ENCODE measurements around the gene LTB4R. TPM values are rescaled to one million over a fixed set of nuclear protein-coding genes. Genes with fewer than 3 reads are reported as not detected.

The LTB4R gene, protein sequence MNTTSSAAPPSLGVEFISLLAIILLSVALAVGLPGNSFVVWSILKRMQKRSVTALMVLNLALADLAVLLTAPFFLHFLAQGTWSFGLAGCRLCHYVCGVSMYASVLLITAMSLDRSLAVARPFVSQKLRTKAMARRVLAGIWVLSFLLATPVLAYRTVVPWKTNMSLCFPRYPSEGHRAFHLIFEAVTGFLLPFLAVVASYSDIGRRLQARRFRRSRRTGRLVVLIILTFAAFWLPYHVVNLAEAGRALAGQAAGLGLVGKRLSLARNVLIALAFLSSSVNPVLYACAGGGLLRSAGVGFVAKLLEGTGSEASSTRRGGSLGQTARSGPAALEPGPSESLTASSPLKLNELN
- 7.7 and 16.1 TPM in 2 replicates for total RNA-seq

DNA sequence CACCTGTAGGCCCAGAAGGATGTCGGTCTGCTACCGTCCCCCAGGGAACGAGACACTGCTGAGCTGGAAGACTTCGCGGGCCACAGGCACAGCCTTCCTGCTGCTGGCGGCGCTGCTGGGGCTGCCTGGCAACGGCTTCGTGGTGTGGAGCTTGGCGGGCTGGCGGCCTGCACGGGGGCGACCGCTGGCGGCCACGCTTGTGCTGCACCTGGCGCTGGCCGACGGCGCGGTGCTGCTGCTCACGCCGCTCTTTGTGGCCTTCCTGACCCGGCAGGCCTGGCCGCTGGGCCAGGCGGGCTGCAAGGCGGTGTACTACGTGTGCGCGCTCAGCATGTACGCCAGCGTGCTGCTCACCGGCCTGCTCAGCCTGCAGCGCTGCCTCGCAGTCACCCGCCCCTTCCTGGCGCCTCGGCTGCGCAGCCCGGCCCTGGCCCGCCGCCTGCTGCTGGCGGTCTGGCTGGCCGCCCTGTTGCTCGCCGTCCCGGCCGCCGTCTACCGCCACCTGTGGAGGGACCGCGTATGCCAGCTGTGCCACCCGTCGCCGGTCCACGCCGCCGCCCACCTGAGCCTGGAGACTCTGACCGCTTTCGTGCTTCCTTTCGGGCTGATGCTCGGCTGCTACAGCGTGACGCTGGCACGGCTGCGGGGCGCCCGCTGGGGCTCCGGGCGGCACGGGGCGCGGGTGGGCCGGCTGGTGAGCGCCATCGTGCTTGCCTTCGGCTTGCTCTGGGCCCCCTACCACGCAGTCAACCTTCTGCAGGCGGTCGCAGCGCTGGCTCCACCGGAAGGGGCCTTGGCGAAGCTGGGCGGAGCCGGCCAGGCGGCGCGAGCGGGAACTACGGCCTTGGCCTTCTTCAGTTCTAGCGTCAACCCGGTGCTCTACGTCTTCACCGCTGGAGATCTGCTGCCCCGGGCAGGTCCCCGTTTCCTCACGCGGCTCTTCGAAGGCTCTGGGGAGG, at the start of gene LTB4R:
Gene LTB4R, plus strand, starts transcription at position 857 of the 959 bp plus-strand sequence. CDS start 4,150 bp downstream, outside the sequence.

DNA sequence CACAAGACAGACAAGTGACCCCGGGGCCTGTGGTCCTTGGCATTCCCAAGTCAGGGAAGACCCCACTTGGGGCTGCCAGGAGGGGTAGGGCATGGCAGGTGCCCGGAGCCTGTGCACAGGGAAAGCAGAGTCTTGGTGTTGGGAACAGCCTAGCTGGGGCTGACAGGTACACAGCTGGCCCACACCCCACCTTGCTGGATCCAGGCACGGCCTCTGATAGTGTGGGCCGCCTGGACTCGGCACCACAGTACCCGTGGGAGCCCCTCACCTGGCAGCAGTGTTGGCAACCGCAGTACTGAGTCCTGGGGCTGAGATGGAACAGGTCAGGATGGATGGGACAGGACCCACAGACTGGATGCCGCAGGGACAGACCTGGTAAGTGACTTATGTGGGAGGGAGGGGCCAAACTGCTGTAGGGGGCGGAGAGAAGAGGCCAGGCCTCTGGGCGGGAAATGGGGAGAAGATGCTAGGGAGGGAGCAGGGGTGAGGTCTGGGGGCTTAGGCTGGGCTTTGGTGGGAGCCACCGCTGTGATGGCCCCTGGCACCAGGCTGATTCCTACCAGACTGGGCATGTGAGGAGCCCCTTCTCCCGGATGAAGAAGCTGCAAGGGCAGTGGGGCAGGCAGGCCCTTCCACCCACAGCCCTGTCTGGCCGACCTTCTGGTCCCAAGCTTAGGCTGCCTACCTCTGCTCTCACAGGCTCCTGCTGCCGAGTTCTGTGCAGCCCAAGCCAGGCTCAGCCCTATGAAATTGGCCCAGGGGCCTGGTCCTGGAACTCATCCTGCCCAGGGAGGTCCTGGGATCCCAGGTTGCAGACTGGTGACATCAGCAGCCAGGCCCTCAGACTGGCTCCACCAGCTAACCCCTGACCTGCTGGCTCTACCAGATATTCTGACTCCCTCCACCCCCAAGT, 48.2 kb upstream of the LTB4R start, which contains the start of gene TGM1:
Gene TGM1, minus strand, starts transcription at position 357 of the 913 bp plus-strand sequence. CDS start 825 bp downstream, outside the sequence.

DNA sequence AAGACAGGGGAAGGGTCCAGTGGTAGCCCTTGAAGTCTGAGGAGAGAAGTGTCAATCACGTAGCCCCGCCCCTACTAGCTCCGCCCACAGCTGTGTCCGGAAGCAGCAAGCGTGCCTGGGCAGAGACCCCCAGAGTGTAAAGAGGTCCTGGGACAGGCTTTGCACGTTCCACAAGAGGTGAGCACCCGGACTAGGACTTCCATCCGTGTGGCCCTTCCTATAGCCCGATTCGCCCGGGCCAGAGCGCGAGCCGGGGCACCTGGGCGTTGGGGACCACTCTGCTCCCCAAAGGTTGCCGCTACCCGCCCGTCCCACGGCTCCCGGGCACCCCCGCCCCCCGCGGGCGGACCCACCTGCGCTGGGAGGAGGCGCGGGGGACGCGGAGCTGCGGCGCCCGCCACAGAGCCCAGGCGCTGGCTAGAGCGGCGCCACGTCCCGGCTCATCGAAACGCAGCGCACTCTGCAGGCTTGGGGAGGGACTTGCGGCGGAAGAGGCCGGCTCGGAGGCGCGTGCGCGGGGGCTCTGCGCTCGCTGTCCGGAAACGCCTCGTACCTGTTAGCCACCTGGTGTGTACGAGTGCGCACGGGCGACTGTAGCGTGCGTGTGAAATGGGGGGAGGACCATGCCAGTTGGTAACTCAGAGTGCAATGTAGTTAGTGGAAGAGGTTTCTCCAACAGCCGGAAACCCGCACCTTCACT, 40.0 kb upstream of the LTB4R start, which contains the start of gene RABGGTA:
Gene RABGGTA, minus strand, starts transcription at position 464 of the 700 bp plus-strand sequence. CDS start 482 bp downstream, outside the sequence.

DNA sequence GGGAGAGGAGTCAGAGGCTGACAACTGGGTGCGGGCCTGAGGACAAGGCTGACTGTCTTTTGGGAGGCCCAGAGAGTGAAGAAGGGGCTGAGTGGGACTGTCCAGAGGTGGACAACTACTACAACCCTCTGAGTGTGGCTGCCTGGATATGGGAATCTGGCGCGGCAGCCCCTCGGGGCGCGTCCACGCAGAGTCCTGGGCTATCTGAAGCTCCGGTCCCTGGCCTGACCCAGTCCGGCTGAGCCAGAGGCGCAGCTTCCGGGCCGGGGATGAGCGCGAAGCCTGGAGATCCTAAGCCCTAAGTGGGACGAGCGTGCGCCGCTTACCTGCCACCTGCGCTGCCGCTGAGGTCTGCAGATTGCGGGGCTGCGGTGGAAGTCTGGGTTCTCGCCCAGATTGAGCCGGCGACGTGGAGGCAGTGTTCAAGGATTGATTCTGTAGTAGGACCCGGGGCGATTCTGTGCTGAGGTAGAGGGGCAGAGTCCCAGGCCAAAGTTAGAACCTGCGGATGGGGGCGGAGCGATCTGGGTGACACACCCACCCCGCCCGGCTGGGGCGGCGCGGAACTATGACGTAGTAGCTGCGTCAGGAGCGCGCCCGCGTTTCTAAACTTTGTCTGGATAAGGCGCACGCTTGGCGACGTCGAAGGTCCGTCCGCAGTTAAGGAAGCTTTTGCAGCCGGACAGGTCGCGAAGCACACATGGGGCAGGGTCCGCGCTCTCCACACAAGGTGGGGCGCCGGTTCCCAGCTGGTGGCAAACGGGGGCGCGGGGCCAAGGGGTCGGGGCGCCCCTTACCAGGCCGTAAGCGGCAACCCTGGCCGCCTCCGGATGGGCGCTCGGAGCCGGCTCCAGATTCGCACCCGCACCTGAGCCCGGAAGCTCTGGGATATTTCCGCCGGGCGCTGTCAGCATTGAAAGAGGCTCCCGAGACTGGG, 11.8 kb upstream of the LTB4R start, which contains the start of the genes DHRS1 and NOP9:
Gene DHRS1, minus strand, starts transcription at position 526 of the 937 bp plus-strand sequence. CDS start 674 bp downstream, outside the sequence.
Gene NOP9, plus strand, starts transcription at position 596 of the 937 bp plus-strand sequence. Its CDS starts 105 bp downstream, at position 701.

DNA sequence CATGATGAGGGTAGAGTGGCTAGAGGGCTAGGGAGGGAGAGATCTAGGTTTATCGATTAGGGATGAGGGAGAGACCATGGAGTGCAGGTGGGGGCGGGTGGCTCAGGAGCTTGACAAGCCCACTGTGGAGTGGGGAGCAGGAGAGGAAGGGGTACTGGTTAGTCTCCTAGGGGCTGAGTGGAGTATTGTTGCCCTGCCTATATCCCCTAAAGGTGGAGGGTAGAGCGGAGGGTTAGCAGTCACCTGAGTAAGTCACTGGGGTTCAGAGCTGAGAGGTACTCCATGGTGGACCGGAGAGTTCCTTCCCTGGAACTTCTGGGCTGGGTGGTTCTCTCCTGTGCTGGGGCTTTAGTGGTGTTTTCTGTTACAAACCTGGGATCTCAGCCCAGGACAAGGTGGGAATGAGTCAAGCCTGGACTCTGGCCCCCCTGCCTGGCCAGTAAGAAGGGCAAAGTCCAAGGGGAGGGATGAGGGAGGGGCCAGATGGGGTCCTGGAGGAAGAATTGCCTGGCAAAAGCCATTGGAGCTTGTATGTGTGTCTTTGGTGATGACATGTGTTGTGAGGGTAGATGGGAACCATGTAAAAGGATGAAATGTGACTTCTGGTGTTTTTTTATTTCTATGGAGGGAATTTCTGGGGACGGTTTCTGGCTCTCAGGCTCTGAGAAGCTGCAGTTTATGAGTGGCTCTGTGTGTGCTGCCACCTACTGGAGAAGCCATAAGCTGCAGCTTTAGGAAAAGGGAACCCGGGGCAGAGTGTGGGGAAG, 3.5 kb upstream of the LTB4R start, which contains the start of gene CIDEB:
Gene CIDEB, minus strand, starts transcription at position 403 of the 767 bp plus-strand sequence. Its CDS starts 119 bp downstream, at position 284.

DNA sequence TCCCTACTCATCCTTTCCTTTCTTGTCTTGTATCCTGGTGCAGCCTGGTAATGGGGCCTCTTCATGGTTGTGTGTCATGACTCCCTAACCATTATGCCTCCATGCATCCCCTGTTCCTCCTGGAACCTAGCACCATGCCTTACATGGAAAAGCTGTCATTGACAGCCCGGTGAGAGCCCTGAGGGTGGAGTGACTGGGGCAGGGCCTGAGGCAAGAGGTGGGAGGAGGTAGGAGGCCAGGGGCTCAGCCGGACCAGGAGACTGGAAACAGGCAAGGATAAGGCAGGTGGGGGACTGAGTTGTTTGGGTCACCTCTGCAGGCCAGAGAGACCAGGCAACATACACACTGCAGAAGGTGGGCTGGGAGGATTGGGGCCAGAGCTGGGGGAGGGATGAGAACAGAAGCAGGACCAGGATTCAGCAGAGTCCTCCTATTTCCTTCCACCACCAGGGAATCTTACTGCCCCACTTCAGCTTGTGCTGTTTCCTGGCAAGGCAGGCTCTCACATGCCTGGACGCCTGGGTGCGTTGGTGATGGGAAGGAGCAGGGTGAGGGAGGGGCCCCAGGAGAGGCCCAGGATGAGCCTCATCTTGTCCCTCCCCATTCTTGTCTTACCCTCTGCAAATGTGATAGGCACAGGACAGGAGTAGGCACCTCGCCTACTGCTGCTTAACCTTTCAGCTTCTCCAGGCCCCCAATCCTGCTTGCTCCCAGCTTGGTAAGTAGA, 1.6 kb upstream of the LTB4R start, which contains the start of gene LTB4R2:
Gene LTB4R2, plus strand, starts transcription at position 603 of the 727 bp plus-strand sequence. CDS start 525 bp downstream, outside the sequence.

DNA sequence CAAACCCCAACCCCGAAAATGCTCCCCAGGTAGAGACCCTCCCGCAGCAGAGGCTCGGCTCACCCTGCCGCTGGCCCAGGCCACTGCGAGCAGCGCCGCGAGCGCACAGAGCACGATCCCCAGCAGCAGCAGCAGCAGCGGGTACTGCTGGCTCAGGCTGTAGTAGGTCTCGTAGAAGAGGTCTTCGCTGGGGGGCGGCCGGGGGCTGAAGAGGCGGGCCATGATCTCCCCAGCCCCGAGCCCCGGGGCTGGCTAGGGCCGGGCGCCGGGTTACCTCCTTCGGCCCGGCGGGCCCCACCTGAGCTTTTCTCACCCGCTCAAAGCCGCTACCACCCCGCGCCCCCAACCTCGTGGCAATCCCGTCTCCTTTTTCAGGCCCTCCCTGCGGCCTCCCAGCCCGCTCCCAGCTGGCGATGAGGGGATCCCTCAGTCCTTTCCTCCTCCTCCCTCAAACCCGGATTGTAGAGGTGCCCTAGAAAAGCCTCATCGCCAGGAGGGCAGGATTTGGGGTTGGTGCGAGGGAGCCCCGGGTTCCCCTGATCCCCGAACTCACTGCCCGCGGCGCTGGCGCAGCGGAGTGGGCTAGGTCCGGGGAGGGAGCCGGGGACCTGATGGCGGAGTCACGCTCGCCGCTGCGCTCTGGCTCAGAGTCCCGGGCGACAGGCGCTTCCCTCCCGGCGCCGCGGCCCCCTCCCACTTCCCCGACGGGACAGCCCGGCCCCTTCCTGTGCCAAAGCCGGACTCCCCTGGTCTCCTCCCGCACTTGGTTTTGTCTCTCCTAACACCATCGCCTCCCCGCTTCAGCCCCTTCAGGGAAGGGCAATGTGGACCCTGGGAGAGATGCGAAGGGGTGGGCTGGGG, 23.4 kb downstream of the LTB4R start, which contains the start of gene ADCY4:
Gene ADCY4, minus strand, starts transcription at position 641 of the 861 bp plus-strand sequence. Its CDS starts 419 bp downstream, at position 222.

DNA sequence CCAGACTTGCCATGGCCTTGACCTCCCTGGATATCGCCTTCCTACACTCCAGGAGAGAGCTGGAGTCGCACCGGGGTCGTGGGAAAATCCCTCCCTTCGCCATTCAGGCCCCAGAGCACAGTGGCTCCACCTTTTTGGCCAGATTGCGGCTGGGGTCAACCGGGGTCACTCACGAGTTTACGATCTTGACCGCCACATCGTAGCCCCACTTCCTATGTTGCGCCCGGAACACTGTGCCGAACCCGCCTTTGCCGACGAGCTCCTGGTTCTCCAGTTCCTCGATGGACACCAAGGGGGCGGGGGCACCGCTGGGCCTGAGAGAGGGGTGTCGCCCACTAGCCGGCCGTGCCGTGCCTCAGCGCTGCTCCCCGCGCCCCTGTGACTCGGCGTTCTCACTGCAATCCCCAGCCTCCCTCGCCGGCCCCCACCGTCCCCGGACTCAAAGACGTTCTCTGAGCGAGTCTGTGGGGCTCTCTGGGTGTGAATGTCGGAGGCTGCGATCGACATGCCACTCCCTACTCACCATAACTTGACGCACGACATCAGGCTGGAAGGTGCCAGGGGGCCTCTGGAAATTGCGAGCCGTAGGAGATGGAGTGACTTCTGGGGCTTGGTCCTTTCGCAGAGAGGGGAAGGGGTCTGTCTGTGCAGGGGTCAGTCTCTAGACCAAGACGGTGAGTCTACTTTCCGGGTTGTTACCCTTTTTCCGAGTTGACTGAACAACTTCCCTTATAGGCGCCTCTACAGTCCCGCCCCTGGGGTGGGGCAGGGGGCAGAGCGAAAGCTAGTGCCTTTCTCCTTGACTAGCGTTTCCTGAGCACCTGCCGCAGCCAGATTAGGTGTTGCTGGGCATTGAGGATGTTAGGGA, 28.2 kb downstream of the LTB4R start, which contains the start of gene RIPK3:
Gene RIPK3, minus strand, starts transcription at position 708 of the 868 bp plus-strand sequence. Its CDS starts 165 bp downstream, at position 543.

Other genes starting within 250 kb of the LTB4R start
- gene CPNE6, start 239.9 kb upstream of the LTB4R start, total RNA-seq = not detected in 2 replicates
- 15.0 and 15.2 TPM in 2 replicates for gene PCK2, start 217.2 kb upstream of the LTB4R start, total RNA-seq
- 37.3 and 48.1 TPM in 2 replicates for gene DCAF11, start 196.7 kb upstream of the LTB4R start, total RNA-seq
- 0.23 and 1.5 TPM in 2 replicates for gene NRL, start 196.6 kb upstream of the LTB4R start, total RNA-seq
- gene FITM1, start 180.8 kb upstream of the LTB4R start, total RNA-seq = not detected in 2 replicates
- gene PSME1, start 175.3 kb upstream of the LTB4R start, total RNA-seq = 143 and 167 TPM in 2 replicates
- 19.5 and 25.0 TPM in 2 replicates for gene EMC9, start 169.9 kb upstream of the LTB4R start, total RNA-seq
- gene PSME2, start 164.9 kb upstream of the LTB4R start, total RNA-seq = 54.1 and 80.0 TPM in 2 replicates
- 37.5 and 96.2 TPM in 2 replicates for gene RNF31, start 164.0 kb upstream of the LTB4R start, total RNA-seq
- gene IRF9, start 150.2 kb upstream of the LTB4R start, total RNA-seq = 10.6 and 14.6 TPM in 2 replicates
- 20.7 and 24.2 TPM in 2 replicates for gene REC8, start 139.4 kb upstream of the LTB4R start, total RNA-seq
- 69.6 and 70.8 TPM in 2 replicates for gene IPO4, start 122.7 kb upstream of the LTB4R start, total RNA-seq
- gene TM9SF1, start 116.1 kb upstream of the LTB4R start, total RNA-seq = 46.4 and 51.1 TPM in 2 replicates
- not detected in 2 replicates for gene TSSK4, start 105.8 kb upstream of the LTB4R start, total RNA-seq
- 60.7 and 77.1 TPM in 2 replicates for gene CHMP4A, start 98.0 kb upstream of the LTB4R start, total RNA-seq
- gene MDP1, start 95.4 kb upstream of the LTB4R start, total RNA-seq = 11.5 and 12.0 TPM in 2 replicates
- gene NEDD8, start 79.1 kb upstream of the LTB4R start, total RNA-seq = 243 and 248 TPM in 2 replicates
- 30.3 and 45.9 TPM in 2 replicates for gene GMPR2, start 78.6 kb upstream of the LTB4R start, total RNA-seq
- gene TINF2, start 68.9 kb upstream of the LTB4R start, total RNA-seq = 52.2 and 64.4 TPM in 2 replicates
- 229 and 247 TPM in 2 replicates for gene TGM1, start 48.3 kb upstream of the LTB4R start, total RNA-seq
- 58.5 and 80.3 TPM in 2 replicates for gene RABGGTA, start 39.9 kb upstream of the LTB4R start, total RNA-seq
- 82.6 and 85.4 TPM in 2 replicates for gene DHRS1, start 11.7 kb upstream of the LTB4R start, total RNA-seq
- gene NOP9, start 11.7 kb upstream of the LTB4R start, total RNA-seq = 20.7 and 32.6 TPM in 2 replicates
- 2.2 and 2.7 TPM in 2 replicates for gene CIDEB, start 3.5 kb upstream of the LTB4R start, total RNA-seq
- gene LTB4R2, start 1.4 kb upstream of the LTB4R start, total RNA-seq = 55.2 and 59.3 TPM in 2 replicates
- gene ADCY4, start 23.6 kb downstream of the LTB4R start, total RNA-seq = 0.85 and 1.6 TPM in 2 replicates
- gene RIPK3, start 28.5 kb downstream of the LTB4R start, total RNA-seq = 5.4 and 6.0 TPM in 2 replicates
- gene NFATC4, start 56.7 kb downstream of the LTB4R start, total RNA-seq = 24.3 and 29.6 TPM in 2 replicates
- gene NYNRIN, start 87.5 kb downstream of the LTB4R start, total RNA-seq = 16.4 and 21.9 TPM in 2 replicates
- 0.56 and 1.1 TPM in 2 replicates for gene CBLN3, start 118.2 kb downstream of the LTB4R start, total RNA-seq
- 60.4 and 66.9 TPM in 2 replicates for gene KHNYN, start 118.5 kb downstream of the LTB4R start, total RNA-seq
- gene SDR39U1, start 131.3 kb downstream of the LTB4R start, total RNA-seq = 17.0 and 34.2 TPM in 2 replicates
- not detected in 2 replicates for gene CMA1, start 196.8 kb downstream of the LTB4R start, total RNA-seq

Measured in airway epithelial cell (primary cell).